BJ (cell line): Measurements from ENCODE around the gene ST3GAL4. TPM values are rescaled to one million over a fixed set of nuclear protein-coding genes. Genes with fewer than 3 reads are reported as not detected.

Source experiments
- CTCF ChIA-PET: fragments of 350-600 bp; formaldehyde crosslinking; extraction: SDS; loops from one replicate; lab custom pipeline; 2021; ENCODE audit warnings: antibody characterized with exemption, inconsistent platforms; lab: Yijun Ruan, JAX
- POLR2A ChIA-PET: fragments of 300-600 bp; sonication (Branson Sonifier 250); formaldehyde crosslinking; extraction: SDS; loops from one replicate; lab custom pipeline; 2021; ENCODE audit warnings: antibody characterized with exemption; lab: Charles Lee
- DNase-seq: peaks from one replicate; pipeline ENCODE4 v3.0.0-alpha.2; 2011; ENCODE audit warnings: low read depth
- H3K27me3 ChIP-seq: 2 replicates; pipeline ENCODE4 v1.6.0; 2011; ENCODE audit warnings: low read length; ENCODE audit not compliant: control insufficient read depth, insufficient read depth
- H3K36me3 ChIP-seq: 2 replicates; pipeline ENCODE4 v1.5.1; 2011; ENCODE audit warnings: low read length; ENCODE audit not compliant: control insufficient read depth, insufficient read depth
- H3K4me3 ChIP-seq: 2 replicates; pipeline ENCODE4 v1.5.1; 2011; ENCODE audit warnings: low read depth, mild to moderate bottlenecking, control low read depth, low read length
- CTCF ChIP-seq: IDR thresholded peaks from 2 replicates; pipeline ENCODE4 v1.5.1; 2011; ENCODE audit warnings: low read depth, mild to moderate bottlenecking, control low read depth, inconsistent platforms, low read length, moderate library complexity; ENCODE audit not compliant: insufficient read depth
- polyA plus RNA-seq: library from polyadenylated mRNA; depleted of rRNA; stranded (reverse); fragments of >200 nt; gene quantifications from 2 replicates; pipeline ENCODE4 v1.2.3, GENCODE V29; 2011

Gene ST3GAL4
- polyA plus RNA-seq, 1 experiment = 31.8 TPM

GRCh38 chr11:126450806-126451205, 95.3 kb downstream of the ST3GAL4 start:
- ChIA-PET CTCF (no interaction called here), POLR2A (no interaction called here)
- H3K4me3 ChIP-seq = no peak overlapping the region
- H3K27me3 ChIP-seq = no peaks in the 10 kb centered on the region
- TF ChIP-seq CTCF = no peak
- no peaks in the 10 kb centered on the region; the same call in 1 of the 2 replicates for H3K36me3 ChIP-seq
- DNase-seq = no peak

- Histone ChIP-seq H3K27me3 (no peaks in the 10 kb centered on the region), H3K36me3 (no peaks in the 10 kb centered on the region; the same call in 1 of the 2 replicates), H3K4me3 (no peak overlapping the region)
- ChIA-PET POLR2A (no interaction called here), CTCF (interaction anchor here (1.7 kb wide), 1 partner anchor 10 kb away, joined by 6 read pairs; no protein-coding TSS in a partner anchor)
- TF ChIP-seq CTCF = no peak
- DNase-seq = no peak
These were observed 95.8 kb downstream of the ST3GAL4 start for GRCh38 chr11:126451211-126451802.

DNA sequence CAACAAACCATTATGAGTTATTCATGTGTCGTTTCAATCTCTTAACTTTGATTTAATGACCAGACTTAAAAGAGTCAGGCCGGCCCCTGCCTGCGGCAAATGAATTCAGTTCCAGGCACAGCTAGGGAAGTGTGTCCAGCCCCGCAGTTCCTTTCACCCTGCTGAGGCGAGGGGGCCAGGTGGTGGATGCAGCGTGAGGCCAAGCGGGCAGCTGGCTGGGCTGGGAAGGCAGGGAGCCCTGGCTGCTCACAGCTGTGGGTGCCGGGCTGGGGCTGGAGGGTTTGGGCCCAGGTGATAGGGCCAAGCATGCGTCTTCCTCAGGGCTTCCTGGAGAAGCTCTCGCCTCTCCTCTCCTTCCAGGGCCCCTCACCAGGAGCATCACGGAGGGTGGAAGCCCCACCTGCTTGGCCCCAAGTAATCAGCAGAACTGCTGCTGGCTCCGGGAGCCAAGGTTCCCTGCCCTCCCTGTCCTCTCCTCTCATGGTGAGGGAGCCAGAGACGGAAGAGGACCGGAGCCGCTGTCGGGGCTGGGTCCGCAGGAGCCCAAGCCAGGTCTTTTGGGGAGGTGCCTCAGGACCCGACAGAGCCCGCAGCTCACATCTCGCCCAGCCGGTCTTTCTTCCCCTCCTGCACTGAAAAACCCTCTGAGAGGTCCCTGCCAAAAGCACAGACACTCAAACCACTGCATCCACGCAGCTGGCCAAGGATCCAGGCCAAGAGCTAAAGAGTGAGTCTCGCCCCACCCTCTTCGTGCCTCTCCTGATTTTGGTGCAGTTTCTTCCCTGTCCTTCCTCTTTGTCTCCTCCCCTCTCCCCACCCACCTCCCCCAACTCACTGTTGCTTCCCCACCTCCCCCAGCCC, 97.0 kb downstream of the ST3GAL4 start:
- no peaks in the 10 kb centered on the region for H3K27me3 ChIP-seq
- ChIA-PET POLR2A (no interaction called here), CTCF (interaction anchor here (1.1 to 1.7 kb wide), 3 partner anchors 8 to 28 kb away, joined by 3 to 6 read pairs (median 4); no protein-coding TSS in a partner anchor)
- no peak for DNase-seq
- no peak for TF ChIP-seq CTCF
- no peaks in the 10 kb centered on the region; the same call in 1 of the 2 replicates for H3K36me3 ChIP-seq
- no peak overlapping the region for H3K4me3 ChIP-seq

GRCh38 chr11:126456089-126456488, 100.6 kb downstream of the ST3GAL4 start:
- ChIA-PET CTCF (no interaction called here), POLR2A (no interaction called here)
- no peak for DNase-seq
- no peaks in the 10 kb centered on the region; the same call in 1 of the 2 replicates for H3K36me3 ChIP-seq
- no peak for TF ChIP-seq CTCF
- H3K4me3 ChIP-seq = no peak overlapping the region
- no peaks in the 10 kb centered on the region for H3K27me3 ChIP-seq
